Keratinocyte (primary cell): Measurements from ENCODE around the gene PITX1. TPM values are rescaled to one million over a fixed set of nuclear protein-coding genes. Genes with fewer than 3 reads are reported as not detected.

Source experiments
- DNase-seq: peaks from one replicate; pipeline ENCODE4 v3.0.0-alpha.2; 2011; ENCODE audit warnings: low read depth, missing footprints, low spot score
- FAIRE-seq: peaks from 2 replicates; lab custom pipeline; 2011; peaks lifted over from hg19 to GRCh38; lab: Jason Lieb, UNC
- H2AFZ ChIP-seq: 2 replicates; pipeline ENCODE4 v1.6.0; 2012; ENCODE audit warnings: low read length, control low read depth, inconsistent platforms; ENCODE audit not compliant: control insufficient read depth
- H3K27ac ChIP-seq: 2 replicates; pipeline ENCODE4 v1.5.1; 2011; ENCODE audit warnings: low read length; ENCODE audit not compliant: control insufficient read depth, insufficient read depth
- H3K27me3 ChIP-seq: 3 replicates; pipeline ENCODE4 v1.6.0; 2011; ENCODE audit warnings: low read length; ENCODE audit not compliant: control insufficient read depth, insufficient read depth; ENCODE audit errors: extremely low read depth
- H3K36me3 ChIP-seq, 2 experiments: 2 replicates in 1 of 2; 3 replicates in 1 of 2; pipeline ENCODE4 v1.5.1; 2011; ENCODE audit warnings: low read length in 2 of 2, mild to moderate bottlenecking in 1 of 2; ENCODE audit not compliant: control insufficient read depth in 2 of 2, insufficient read depth in 2 of 2; ENCODE audit errors: extremely low read depth in 1 of 2
- H3K4me1 ChIP-seq: 3 replicates; pipeline ENCODE4 v1.5.1; 2011; ENCODE audit warnings: low read length; ENCODE audit not compliant: control insufficient read depth, insufficient read depth; ENCODE audit errors: extremely low read depth
- H3K4me2 ChIP-seq: 3 replicates; pipeline ENCODE4 v1.6.0; 2011; ENCODE audit warnings: low read depth, low read length; ENCODE audit not compliant: control insufficient read depth, insufficient read depth; ENCODE audit errors: extremely low read depth
- H3K4me3 ChIP-seq, 3 experiments: fragments of 200-600 bp in 1 of 3; sonication (generic) in 1 of 3; 2 replicates in 2 of 3; 3 replicates in 1 of 3; pipeline ENCODE4 v1.5.1; 2011 to 2016; ENCODE audit warnings: low read length in 3 of 3, mild to moderate bottlenecking in 3 of 3, control low read depth in 2 of 3, inconsistent platforms in 1 of 3, low read depth in 1 of 3, mixed read lengths in 1 of 3, mixed run types in 1 of 3, moderate library complexity in 1 of 3; ENCODE audit not compliant: control insufficient read depth in 2 of 3, insufficient read depth in 2 of 3; ENCODE audit errors: extremely low read depth in 1 of 3
- H3K79me2 ChIP-seq: 2 replicates; pipeline ENCODE4 v1.6.0; 2012; ENCODE audit warnings: low read length; ENCODE audit not compliant: control insufficient read depth, insufficient read depth
- H3K9ac ChIP-seq: 3 replicates; pipeline ENCODE4 v1.6.0; 2011; ENCODE audit warnings: low read length; ENCODE audit not compliant: control insufficient read depth, insufficient read depth; ENCODE audit errors: extremely low read depth
- H3K9me1 ChIP-seq: 3 replicates; pipeline ENCODE4 v1.6.0; 2011; ENCODE audit warnings: low read length; ENCODE audit not compliant: control insufficient read depth, insufficient read depth; ENCODE audit errors: extremely low read depth
- H3K9me3 ChIP-seq: 2 replicates; pipeline ENCODE4 v1.5.1; 2012; ENCODE audit warnings: low read depth, low read length; ENCODE audit not compliant: control insufficient read depth
- H4K20me1 ChIP-seq: 3 replicates; pipeline ENCODE4 v1.6.0; 2011; ENCODE audit warnings: low read length; ENCODE audit not compliant: control insufficient read depth, insufficient read depth; ENCODE audit errors: extremely low read depth
- CTCF ChIP-seq, 3 experiments: IDR thresholded peaks in 1 of 3; conservative IDR thresholded peaks in 1 of 3; optimal IDR thresholded peaks in 1 of 3; 2 replicates in 2 of 3; 3 replicates in 1 of 3; pipeline versions ENCODE3 to v1.5.1; 2011; ENCODE audit warnings: low read length in 3 of 3, mild to moderate bottlenecking in 3 of 3, moderate library complexity in 2 of 3, control low read depth in 1 of 3, inconsistent platforms in 1 of 3; ENCODE audit not compliant: insufficient read depth in 2 of 3; ENCODE audit errors: extremely low read depth in 1 of 3
- EZH2 ChIP-seq: IDR thresholded peaks from one replicate; pipeline ENCODE4 v1.6.1; 2012; ENCODE audit warnings: inconsistent platforms, mild to moderate bottlenecking, low read length, moderate library complexity
- dilution Hi-C: fragments of 300-500 bp; cut with MboI; formaldehyde crosslinking; loops from one replicate; pipeline ENCODE4 v1.7.0; 2020; ENCODE audit warnings: low sequenced_read_pairs; ENCODE audit not compliant: extremely low pct_ligation_motif_present
- polyA plus RNA-seq, 5 experiments: library from polyadenylated mRNA; depleted of rRNA in 3 of 5; stranded (reverse) in 3 of 5; stranded (forward) in 1 of 5; unstranded in 1 of 5; fragments of >200 nt; gene quantifications; 1 replicate in 1 of 5; 2 replicates in 3 of 5; 3 replicates in 1 of 5; pipeline versions ENCODE4 v1.2.1 to v1.2.3, GENCODE V29; 2011 to 2012; ENCODE audit warnings: missing spikeins in 2 of 5, low read depth in 1 of 5, low replicate concordance in 1 of 5

Gene PITX1
- polyA plus RNA-seq, 1 donor (not counting 4 experiments of a cell fraction or from before 2014, with no cell fraction given) = 0.73 TPM

DNA sequence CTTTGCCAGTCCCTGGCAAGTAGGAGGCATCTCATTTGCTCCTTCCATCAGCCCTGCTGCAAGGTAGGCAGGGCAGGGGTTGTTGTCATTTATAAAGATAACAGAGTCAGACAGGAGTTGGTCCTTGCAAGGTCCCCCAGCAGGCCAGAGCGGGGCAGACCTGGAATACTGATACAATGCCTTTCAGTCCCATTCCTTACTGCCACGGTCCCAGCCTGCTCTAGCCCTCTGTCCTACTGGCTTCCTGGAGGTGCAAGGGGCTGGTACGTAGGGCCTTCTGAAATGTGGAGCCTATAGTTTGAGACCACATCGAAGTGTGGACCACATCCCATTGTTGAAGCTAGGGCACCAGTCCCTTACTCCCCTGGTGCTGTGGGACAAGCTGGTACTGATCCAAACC is 42.8 kb upstream of the PITX1 start:
- Histone ChIP-seq H3K4me2 (no peak overlapping the region), H3K79me2 (no peaks in the 10 kb centered on the region), H3K27ac (no peak overlapping the region), H2AFZ (no peak overlapping the region), H3K4me1 (no peaks in the 10 kb centered on the region), H3K9me1 (no peaks in the 10 kb centered on the region), H3K9ac (no peak overlapping the region), H3K27me3 (peaks cover 20% of the 10 kb centered on the region), H3K9me3 (no peaks in the 10 kb centered on the region), H3K36me3 (no peaks in the 10 kb centered on the region), H3K4me3 (no peak overlapping the region), H4K20me1 (no peaks in the 10 kb centered on the region)
- TF ChIP-seq EZH2 (no peak), CTCF (optimal IDR thresholded peaks at IDR 0.05 in 1 of 3, IDR thresholded peaks at IDR 0.05 in 1 of 3, conservative IDR thresholded peaks at IDR 0.05 in 1 of 3; ENCODE audit: extremely low read depth in 1 of 3, insufficient read depth in 2 of 3, low read length in 3 of 3) (no peak)
- no peak for FAIRE-seq
- dilution Hi-C loops = no loop called here
- no peak for DNase-seq

GRCh38 chr5:135076051-135076491 is 42.0 kb upstream of the PITX1 start:
- H4K20me1 ChIP-seq = no peaks in the 10 kb centered on the region
- H3K27me3 ChIP-seq = peaks cover 20% of the 10 kb centered on the region
- DNase-seq (no peak), FAIRE-seq (no peak)
- no peaks in the 10 kb centered on the region for H3K9me3 ChIP-seq
- TF ChIP-seq CTCF (optimal IDR thresholded peaks at IDR 0.05 in 1 of 3, IDR thresholded peaks at IDR 0.05 in 1 of 3, conservative IDR thresholded peaks at IDR 0.05 in 1 of 3; ENCODE audit: extremely low read depth in 1 of 3, insufficient read depth in 2 of 3, low read length in 3 of 3) (peak in 1 of 3 experiments; percentile 10), EZH2 (no peak)
- no peak overlapping the region for H3K9ac ChIP-seq
- H2AFZ ChIP-seq = no peak overlapping the region
- H3K4me3 ChIP-seq = no peak overlapping the region
- dilution Hi-C loops = no loop called here
- no peaks in the 10 kb centered on the region for H3K79me2 ChIP-seq
- H3K4me2 ChIP-seq = no peak overlapping the region
- no peaks in the 10 kb centered on the region for H3K9me1 ChIP-seq
- H3K36me3 ChIP-seq = no peaks in the 10 kb centered on the region
- H3K4me1 ChIP-seq = no peaks in the 10 kb centered on the region
- no peak overlapping the region for H3K27ac ChIP-seq
